DND-41 (cell line): ENCODE data around the gene TROAP.

Experiments used
- EZH2 ChIP-seq: IDR thresholded peaks from 3 replicates; pipeline ENCODE4 v1.6.1; 2012; ENCODE audit warnings: borderline replicate concordance, low read depth, mild to moderate bottlenecking, moderate library complexity, low read length, inconsistent platforms; ENCODE audit not compliant: severe bottlenecking
- TF ChIP-seq, protein P1 (sequence below): IDR thresholded peaks from 2 replicates; pipeline ENCODE4 v1.5.1; 2012; ENCODE audit warnings: borderline replicate concordance, low read length, moderate library complexity, mild to moderate bottlenecking; ENCODE audit not compliant: poor library complexity, severe bottlenecking; ENCODE audit errors: extremely low read depth

DNA sequence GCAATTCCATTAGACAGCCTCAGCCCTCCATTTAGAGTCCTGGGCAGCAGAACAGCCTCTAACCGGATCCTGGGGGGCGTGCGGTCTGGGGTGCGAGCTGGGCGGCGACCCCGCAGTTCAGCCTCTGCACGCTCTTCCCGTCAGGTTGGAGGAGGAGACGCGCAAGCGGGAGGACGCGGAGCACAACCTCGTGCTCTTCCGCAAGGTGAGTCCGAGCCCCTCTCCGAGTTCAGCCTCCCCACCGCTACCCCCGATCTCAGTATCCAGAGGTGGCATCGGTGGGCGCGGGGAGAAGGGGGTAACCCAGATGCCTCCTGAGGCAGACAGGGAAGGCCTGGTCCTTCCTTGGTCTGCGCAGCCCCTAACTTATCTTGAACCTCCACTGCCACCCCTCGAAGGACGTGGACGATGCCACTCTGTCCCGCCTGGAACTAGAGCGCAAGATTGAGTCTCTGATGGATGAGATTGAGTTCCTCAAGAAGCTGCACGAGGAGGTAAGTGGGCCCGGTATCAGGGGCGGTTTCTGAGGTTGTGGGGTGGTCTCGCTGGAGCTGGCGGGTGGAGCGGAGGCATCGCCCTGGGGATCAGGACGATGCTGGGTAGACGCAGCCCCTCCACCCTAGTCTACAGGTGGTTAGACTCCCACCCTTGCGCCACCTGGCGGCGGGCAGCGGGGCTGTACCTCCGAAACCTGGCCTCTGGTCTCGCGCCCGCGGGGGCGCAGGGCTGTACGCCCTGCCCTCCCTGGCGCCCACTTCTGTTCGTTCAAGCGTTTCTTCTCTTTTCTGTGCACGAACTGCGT lies 26.8 kb upstream of the TROAP start:
- TF ChIP-seq, protein P1, sequence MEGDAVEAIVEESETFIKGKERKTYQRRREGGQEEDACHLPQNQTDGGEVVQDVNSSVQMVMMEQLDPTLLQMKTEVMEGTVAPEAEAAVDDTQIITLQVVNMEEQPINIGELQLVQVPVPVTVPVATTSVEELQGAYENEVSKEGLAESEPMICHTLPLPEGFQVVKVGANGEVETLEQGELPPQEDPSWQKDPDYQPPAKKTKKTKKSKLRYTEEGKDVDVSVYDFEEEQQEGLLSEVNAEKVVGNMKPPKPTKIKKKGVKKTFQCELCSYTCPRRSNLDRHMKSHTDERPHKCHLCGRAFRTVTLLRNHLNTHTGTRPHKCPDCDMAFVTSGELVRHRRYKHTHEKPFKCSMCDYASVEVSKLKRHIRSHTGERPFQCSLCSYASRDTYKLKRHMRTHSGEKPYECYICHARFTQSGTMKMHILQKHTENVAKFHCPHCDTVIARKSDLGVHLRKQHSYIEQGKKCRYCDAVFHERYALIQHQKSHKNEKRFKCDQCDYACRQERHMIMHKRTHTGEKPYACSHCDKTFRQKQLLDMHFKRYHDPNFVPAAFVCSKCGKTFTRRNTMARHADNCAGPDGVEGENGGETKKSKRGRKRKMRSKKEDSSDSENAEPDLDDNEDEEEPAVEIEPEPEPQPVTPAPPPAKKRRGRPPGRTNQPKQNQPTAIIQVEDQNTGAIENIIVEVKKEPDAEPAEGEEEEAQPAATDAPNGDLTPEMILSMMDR, result no peak
- no peak for TF ChIP-seq EZH2
